Activated CD8-positive, alpha-beta memory T cell treated with anti-CD3 and anti-CD28 coated beads for 48 hours (primary cell): ENCODE results near the gene TH.

ENCODE experiments used
- DNase-seq, 3 experiments: peaks; one replicate each; pipeline ENCODE4 v3.0.0-alpha.2; 2020; ENCODE audit warnings: low read depth in 2 of 3, low spot score in 2 of 3

The TH gene

DNA sequence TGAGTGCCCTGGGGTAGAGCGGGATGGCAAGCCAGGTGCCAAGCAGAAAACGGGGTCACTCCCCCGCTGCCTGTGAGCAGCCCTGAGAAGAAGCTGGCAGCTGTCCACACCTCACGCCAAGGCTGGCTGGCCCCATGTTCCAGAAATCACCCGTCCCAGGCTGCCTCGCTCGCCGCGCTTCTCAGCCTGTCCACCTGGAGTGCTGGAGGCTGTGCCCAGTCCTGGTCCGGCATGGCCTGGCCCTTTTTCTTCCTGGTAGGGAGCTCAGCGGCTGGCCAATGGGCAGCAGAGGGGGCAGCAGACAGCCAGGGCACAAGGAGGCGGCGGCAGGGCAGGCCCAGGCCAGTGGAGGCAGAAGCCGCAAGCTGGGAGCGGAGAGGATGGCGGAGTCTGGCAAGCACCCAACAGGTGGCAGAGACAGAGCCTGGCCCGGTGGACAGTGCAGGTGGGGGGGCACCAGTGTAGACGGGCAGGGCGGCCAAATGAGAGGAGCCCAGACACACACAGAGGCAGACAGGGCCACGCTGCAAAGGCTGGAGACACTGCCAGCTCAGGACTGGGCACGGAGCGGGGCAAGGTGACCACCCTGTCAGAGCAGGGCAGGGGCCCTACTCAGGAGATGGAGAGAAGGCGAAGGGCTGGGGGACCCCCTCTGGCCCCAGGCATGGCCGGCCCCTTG is 37.2 kb upstream of the TH start:
- no peak for DNase-seq

GRCh38 chr11:2207773-2208621 is 36.4 kb upstream of the TH start:
- DNase-seq, result no peak

DNA sequence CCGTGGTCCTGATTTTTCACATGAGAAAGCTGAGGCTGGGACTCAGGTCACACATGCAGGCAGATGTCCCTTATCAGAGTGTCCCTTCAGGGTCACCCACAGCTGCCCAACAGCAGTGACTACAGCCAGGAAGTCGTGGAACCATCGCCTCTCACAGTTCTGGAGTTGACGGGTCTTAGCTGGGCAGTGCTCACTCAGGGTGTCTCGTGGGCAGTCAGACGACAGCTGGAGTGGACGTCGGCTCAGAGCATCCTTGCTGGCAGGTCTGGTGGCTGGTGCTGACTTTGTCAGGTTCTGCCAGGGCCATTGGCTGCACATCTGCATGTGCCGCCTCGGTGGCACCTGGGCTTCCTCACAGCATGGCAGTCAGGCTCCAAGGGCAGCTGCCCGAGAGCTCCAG is 35.6 kb upstream of the TH start:
- DNase-seq, result no peak

DNA sequence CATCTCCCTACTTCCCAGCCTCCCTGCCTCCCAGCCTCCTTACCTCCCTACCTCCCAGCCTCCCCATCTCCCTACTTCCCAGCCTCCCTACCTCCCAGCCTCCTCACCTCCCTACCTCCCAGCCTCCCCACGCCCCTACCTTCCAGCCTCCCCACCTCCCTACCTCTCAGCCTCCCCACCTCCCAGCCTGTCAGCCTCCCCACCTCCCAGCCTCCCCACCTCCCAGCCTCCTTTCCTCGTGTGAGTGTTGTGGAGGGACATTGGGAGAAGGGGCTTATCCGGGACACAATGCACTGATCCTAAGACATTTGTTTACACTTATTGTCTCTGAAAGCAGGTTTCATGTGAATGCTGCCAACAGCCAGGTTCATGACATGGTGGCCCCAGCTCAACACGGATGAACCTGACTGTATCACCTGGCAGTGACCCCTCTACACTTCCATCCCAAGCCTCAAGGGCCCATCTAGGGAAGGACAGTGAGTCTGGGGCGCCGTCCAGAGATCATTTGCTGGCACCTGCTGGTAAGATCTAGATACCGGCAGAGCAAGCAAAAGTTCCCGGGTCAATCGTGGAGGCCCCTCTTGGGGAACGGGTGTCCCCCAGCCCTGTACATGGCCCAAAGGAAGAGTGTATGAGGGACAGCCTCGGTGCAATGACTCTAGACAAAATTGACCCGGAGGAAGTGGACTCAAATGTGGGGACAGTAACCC is 34.5 kb upstream of the TH start:
- no peak for DNase-seq

- no peak for DNase-seq
Measured at GRCh38 chr11:2205214-2205720, 33.7 kb upstream of the TH start.

- no peak for DNase-seq
Measured at GRCh38 chr11:2204361-2205213, 33.0 kb upstream of the TH start.

DNA sequence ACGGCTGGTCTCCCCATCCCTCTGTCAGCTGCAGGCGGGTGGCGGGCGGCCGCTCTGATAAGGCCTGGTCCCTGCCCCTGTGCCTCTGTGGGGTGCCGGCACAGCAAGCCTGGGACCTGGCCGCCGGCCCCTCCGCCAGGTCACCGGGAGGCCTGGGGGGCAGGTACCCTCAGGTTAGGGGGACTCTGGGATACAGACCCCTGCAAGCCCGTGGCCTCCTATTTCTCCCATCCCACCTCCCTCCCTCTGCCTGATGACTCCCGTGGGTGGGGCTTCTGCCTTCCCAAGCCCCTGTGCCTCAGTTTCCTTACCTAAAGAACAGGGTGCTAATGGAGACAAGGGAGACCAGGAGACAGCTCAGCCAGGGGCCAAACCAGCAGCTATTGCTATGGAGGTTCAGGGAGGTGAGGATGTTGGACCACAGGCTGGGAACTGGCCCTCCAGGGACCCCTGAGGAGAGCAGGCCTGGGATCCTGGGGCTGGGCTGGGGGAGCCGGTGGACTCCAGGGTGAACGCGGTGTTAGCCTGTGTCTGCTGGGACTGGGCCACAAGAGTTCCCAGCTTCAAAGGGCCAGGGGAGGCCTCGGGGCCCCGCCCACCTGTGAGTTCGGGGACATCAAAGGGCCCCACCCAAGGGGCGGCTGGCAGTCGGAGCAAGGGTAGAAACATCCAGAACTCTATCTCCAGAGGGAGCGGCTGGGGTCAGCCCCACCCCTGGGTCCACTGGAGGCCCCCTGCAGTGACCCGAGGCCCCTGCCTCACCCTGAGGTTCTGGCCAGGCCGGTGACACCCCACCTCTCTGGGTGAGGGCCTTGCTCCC is 32.0 kb upstream of the TH start:
- no peak for DNase-seq

DNA sequence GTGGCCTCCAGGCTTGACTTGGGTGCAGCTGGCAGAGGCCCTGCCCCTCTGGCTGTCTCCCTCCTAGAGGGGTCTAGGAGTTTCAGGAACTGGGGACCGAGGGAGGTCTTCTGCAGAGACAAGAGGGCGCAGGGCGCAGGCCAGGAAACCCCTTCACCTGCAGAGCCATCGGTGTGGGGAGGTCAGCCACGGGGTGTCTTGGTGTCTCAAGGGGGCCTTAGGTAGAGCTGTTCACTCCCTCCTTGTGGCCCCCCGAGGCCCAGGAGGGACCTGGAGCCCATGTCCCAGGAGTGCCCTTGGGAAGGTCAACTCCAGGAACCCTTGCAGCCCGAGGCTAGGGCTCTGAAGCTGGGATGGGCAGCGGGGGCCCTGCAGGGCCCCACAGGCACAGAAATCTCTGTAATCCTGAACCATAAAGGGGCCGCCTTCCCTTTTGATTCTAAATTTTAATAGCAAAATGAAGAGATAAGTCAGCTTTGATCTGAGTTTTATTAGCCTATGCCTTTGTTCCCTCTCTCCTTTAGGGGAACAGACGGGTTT is 31.4 kb upstream of the TH start:
- DNase-seq, result no peak

GRCh38 chr11:2202071-2202899 is 30.7 kb upstream of the TH start:
- DNase-seq, result no peak

DNA sequence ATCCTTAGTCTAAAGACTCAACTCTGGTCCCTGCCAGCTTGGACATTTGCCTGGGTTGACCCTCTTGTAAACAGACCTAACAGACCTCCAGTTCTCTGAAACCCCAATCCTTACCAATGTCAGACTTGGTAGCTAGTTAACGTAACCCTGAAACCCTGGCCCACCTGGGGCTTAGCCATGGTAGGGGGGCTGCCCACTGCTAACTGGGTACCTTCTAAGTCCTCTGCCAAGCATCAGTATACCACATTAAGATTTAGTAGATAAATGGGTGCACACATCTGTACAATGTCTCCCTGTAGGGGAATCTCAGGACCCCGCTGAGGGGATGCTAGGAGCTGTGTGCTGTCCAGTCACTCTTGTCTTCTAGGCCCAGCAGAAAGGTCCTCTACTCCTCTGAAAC is 29.9 kb upstream of the TH start:
- no peak for DNase-seq

DNA sequence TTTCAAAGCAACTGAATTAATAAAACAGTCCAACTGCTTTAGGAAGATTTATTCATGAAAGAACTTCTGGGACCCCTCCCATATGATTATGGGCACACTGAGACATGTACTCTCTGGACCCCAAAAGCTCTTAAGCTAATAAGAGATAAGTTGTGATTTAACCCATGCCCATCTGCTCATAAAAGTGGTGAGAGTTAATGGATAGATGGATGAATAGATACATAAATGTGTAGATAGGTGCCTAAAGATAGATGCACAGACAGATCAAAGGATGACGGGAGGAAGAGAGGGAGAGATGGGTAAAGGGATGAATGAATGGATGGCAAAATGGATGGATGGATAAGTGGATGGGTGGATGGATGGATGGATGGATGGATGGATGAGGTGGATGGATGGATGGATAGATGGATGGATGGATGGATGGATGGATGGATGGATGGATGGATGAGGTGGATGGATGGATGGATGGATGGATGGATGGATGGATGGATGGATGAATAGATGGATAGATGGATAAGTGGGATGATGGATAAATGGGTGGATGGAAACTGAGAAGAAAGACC is 29.4 kb upstream of the TH start:
- no peak for DNase-seq

GRCh38 chr11:2200536-2200935 is 28.9 kb upstream of the TH start:
- no peak for DNase-seq

DNA sequence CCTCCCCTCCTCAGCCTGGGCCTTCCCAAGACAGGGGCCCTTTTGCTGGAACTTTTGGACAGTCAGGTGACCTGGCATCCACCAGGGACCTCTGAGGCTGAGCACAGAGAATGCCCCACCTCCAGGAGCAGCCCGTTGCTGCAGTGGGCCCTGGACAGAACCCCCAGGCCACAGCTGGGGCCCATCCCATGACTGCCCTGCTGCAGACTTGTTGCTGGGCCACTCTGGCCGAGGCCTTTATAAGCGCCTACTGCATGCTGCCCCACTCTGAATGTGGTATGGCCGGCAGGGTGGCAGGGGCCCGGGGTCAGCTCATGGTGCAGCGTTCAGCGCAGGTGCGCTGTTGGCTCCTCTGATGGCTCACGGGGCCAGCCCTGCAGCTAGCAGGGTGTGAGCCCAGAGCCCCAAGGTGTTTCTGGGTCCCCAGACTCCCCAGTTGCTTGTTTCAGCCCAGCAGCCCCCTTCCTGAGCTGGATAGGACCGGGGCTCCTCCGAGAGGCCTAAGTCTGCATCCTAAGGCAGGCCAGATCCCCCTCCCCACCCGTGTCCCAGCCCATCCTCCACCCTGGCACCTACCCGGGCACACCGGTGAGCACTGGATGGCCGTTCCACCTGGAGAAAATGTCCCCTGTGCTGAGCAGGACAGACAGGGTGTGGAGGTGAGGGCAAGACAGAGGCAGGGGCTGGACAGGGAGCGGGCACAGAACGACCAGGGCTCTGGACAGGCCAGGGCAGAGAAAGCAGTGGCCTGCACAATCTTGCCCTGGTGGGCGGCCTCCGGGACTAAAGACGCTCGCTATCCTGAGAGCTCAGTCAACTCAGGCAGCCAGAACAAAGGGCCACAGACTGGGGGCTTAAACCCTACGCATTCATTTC is 28.1 kb upstream of the TH start:
- no peak for DNase-seq

- DNase-seq, result no peak
Measured at GRCh38 chr11:2198621-2199365, 27.2 kb upstream of the TH start.

DNA sequence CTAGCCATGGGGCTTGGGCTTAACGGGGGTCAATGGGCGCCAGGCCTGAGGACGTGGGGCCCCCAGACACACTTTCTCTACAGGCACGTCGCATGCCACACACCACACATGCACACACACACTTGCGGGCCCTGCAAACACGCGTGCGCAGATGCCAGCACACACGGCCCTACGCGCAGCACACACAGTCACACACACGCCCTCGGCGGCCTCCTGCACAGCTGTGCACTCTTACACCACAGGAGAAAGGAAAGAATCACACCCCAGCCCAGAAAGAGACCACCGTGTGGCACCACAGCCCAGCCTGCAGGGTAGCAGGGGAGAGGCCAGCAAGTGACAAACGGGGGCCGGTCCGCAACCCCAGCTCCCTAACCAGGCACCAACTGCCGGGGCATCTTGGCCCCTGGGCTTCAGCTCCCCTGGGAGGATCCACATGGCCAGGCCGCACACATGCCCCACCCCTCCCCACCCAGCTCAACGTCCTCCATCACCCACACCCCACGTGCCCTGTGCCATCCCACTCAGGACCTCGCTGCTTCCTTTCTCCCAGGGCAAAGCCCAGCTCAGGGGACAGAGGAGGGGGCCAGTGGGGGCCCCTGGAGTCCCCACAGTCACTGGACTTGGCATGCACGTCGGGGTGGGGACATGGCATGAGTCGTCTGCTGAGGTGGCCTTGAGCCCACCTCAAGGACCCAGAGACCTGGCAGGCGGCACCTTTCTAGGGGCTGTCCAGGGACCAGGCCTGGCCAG is 26.3 kb upstream of the TH start:
- no peak for DNase-seq
